SK-N-SH (cell line): ENCODE measurements around the gene REC114. TPM values are rescaled to one million over a fixed set of nuclear protein-coding genes. Genes with fewer than 3 reads are reported as not detected.

Experiments
- CTCF ChIA-PET: fragments of 300-600, 350-600 bp; formaldehyde crosslinking; extraction: SDS; loops from one replicate; lab custom pipeline; 2021; lab: Yijun Ruan, JAX
- POLR2A ChIA-PET: fragments of 350-600 bp; sonication (Branson Sonifier 250); formaldehyde crosslinking; extraction: SDS; loops from one replicate; lab custom pipeline; 2020; ENCODE audit warnings: antibody characterized with exemption, inconsistent platforms; lab: Yijun Ruan, JAX
- DNase-seq: peaks from one replicate; pipeline ENCODE4 v3.0.0; 2012
- H2AFZ ChIP-seq: fragments of 200-600 bp; sonication (generic); 2 replicates; pipeline ENCODE4 v1.8.1; 2016; ENCODE audit warnings: antibody characterized with exemption, mild to moderate bottlenecking, low read depth
- H3F3A ChIP-seq: fragments of 200-600 bp; sonication (generic); replicated peaks from 2 replicates; pipeline ENCODE3; 2016; ENCODE audit warnings: antibody characterized with exemption, mild to moderate bottlenecking; ENCODE audit not compliant: insufficient read depth
- H3K27ac ChIP-seq, 2 experiments: fragments of 200-500 bp in 1 of 2; fragments of 200-600 bp in 1 of 2; sonication (Bioruptor generic) in 1 of 2; sonication (generic), shearing (Covaris generic) in 1 of 2; 2 replicates each; pipeline versions ENCODE4 v1.5.1 to v1.6.1; 2014 to 2016; ENCODE audit warnings: low read depth in 2 of 2, inconsistent platforms in 1 of 2, low read length in 1 of 2, mild to moderate bottlenecking in 1 of 2, mixed read lengths in 1 of 2
- H3K27me3 ChIP-seq: fragments of 200-600 bp; sonication (generic), shearing (Covaris generic); 2 replicates; pipeline ENCODE4 v1.6.1; 2016; ENCODE audit warnings: mixed run types; ENCODE audit not compliant: insufficient read depth
- H3K36me3 ChIP-seq, 2 experiments: fragments of 200-500 bp in 1 of 2; fragments of 200-600 bp in 1 of 2; sonication (Bioruptor generic) in 1 of 2; sonication (generic) in 1 of 2; replicated peaks in 1 of 2; 2 replicates each; pipeline versions ENCODE3 to v1.5.1; 2014 to 2016; ENCODE audit warnings: low read length in 1 of 2, mild to moderate bottlenecking in 1 of 2; ENCODE audit not compliant: insufficient read depth in 2 of 2, control insufficient read depth in 1 of 2
- H3K4me1 ChIP-seq, 2 experiments: fragments of 200-500 bp in 1 of 2; fragments of 200-600 bp in 1 of 2; sonication (Bioruptor generic) in 1 of 2; sonication (generic), shearing (Covaris generic) in 1 of 2; 2 replicates each; pipeline versions ENCODE4 v1.5.1 to v1.6.1; 2014 to 2016; ENCODE audit warnings: low read depth in 1 of 2, low read length in 1 of 2, mixed run types in 1 of 2; ENCODE audit not compliant: insufficient read depth in 2 of 2, control insufficient read depth in 1 of 2
- H3K4me2 ChIP-seq: fragments of 200-600 bp; sonication (generic), shearing (Covaris generic); 2 replicates; pipeline ENCODE4 v1.6.1; 2017; ENCODE audit warnings: mixed run types
- H3K4me3 ChIP-seq, 2 experiments: fragments of 200-500 bp in 1 of 2; fragments of 200-600 bp in 1 of 2; sonication (Bioruptor generic) in 1 of 2; sonication (generic), shearing (Covaris generic) in 1 of 2; 2 replicates each; pipeline versions ENCODE4 v1.5.1 to v1.8.1; 2014 to 2016; ENCODE audit warnings: low read depth in 2 of 2, inconsistent platforms in 1 of 2, low read length in 1 of 2, mild to moderate bottlenecking in 1 of 2, mixed read lengths in 1 of 2, moderate library complexity in 1 of 2
- H3K79me2 ChIP-seq: fragments of 200-600 bp; sonication (generic); 2 replicates; pipeline ENCODE4 v1.8.1; 2017; ENCODE audit warnings: mild to moderate bottlenecking; ENCODE audit not compliant: insufficient read depth
- H3K9ac ChIP-seq: fragments of 200-600 bp; sonication (generic); 2 replicates; pipeline ENCODE4 v1.6.1; 2017; ENCODE audit warnings: mixed run types
- H3K9me2 ChIP-seq: fragments of 200-600 bp; sonication (generic); 2 replicates; pipeline ENCODE4 v1.6.1; 2017; ENCODE audit warnings: mixed run types
- H3K9me3 ChIP-seq: fragments of 200-600 bp; sonication (generic); 2 replicates; pipeline ENCODE4 v1.6.1; 2017; ENCODE audit warnings: mixed run types, mild to moderate bottlenecking, moderate library complexity
- H4K20me1 ChIP-seq: fragments of 200-600 bp; sonication (generic); 2 replicates; pipeline ENCODE4 v1.6.1; 2017; ENCODE audit warnings: mild to moderate bottlenecking, mixed run types; ENCODE audit not compliant: insufficient read depth
- CHD2 ChIP-seq: fragments of 150-350 bp; IDR thresholded peaks from 2 replicates; pipeline ENCODE4 v1.6.1; 2018; ENCODE audit warnings: low read length; ENCODE audit not compliant: partially characterized antibody
- ELF1 ChIP-seq: IDR thresholded peaks from 2 replicates; pipeline ENCODE4 v1.4.0; 2012
- EP300 ChIP-seq, 2 experiments: IDR thresholded peaks; 2 replicates each; pipeline versions ENCODE4 v1.4.0 to v1.6.1; 2012; ENCODE audit warnings: borderline replicate concordance in 1 of 2, low read depth in 1 of 2, low read length in 1 of 2
- EZH2phosphoT487 ChIP-seq: fragments of 200-600 bp; sonication (generic); IDR thresholded peaks from 2 replicates; pipeline ENCODE4 v1.6.1; 2017; ENCODE audit warnings: low read depth, mixed run types, mild to moderate bottlenecking, antibody characterized with exemption, moderate library complexity, borderline replicate concordance
- FOXJ3 ChIP-seq: sonication (generic); formaldehyde crosslinking; IDR thresholded peaks from 2 replicates; pipeline ENCODE4 v1.5.1; 2020; ENCODE audit warnings: mild to moderate bottlenecking, missing genetic modification reagents
- FOXM1 ChIP-seq: IDR thresholded peaks from 2 replicates; pipeline ENCODE4 v1.4.0; 2012; ENCODE audit warnings: low read depth, mild to moderate bottlenecking
- MXI1 ChIP-seq: IDR thresholded peaks from 2 replicates; pipeline ENCODE4 v1.6.1; 2012; ENCODE audit warnings: mild to moderate bottlenecking, low read depth, low read length, improper control_type of control experiment
- NFIC ChIP-seq: IDR thresholded peaks from 2 replicates; pipeline ENCODE4 v1.4.0; 2012; ENCODE audit warnings: borderline replicate concordance
- RCOR1 ChIP-seq: fragments of 150-350 bp; IDR thresholded peaks from 2 replicates; pipeline ENCODE4 v1.6.1; 2017; ENCODE audit warnings: antibody characterized with exemption, low read length
- RFX5 ChIP-seq: IDR thresholded peaks from 2 replicates; pipeline ENCODE4 v1.6.1; 2012; ENCODE audit warnings: mild to moderate bottlenecking, improper control_type of control experiment, low read length
- SIN3A ChIP-seq: IDR thresholded peaks from 2 replicates; pipeline ENCODE4 v1.6.1; 2012; ENCODE audit warnings: low read depth, mild to moderate bottlenecking, low read length, moderate library complexity, borderline replicate concordance
- TCF12 ChIP-seq: IDR thresholded peaks from 2 replicates; pipeline ENCODE4 v1.4.0; 2012
- TEAD4 ChIP-seq: IDR thresholded peaks from 2 replicates; pipeline ENCODE4 v1.4.0; 2012; ENCODE audit warnings: mild to moderate bottlenecking, borderline replicate concordance; ENCODE audit not compliant: insufficient read depth
- YY1 ChIP-seq: IDR thresholded peaks from 2 replicates; pipeline ENCODE4 v1.4.0; 2012; ENCODE audit warnings: low read depth, mild to moderate bottlenecking
- WGBS: methylation state at CpG from one replicate; pipeline ENCODE4 v1.1.6; 2017; ENCODE audit warnings: low lambda C conversion rate; 5-methylcytosine and 5-hydroxymethylcytosine counted together
- polyA plus RNA-seq, 3 experiments: library from polyadenylated mRNA; depleted of rRNA; stranded (reverse); fragments of >200 nt; gene quantifications; 2 replicates each; pipeline ENCODE4 v1.2.3, GENCODE V29; 2012
- TF ChIP-seq, protein P1 (sequence below): fragments of 150-350 bp; IDR thresholded peaks from 2 replicates; pipeline ENCODE4 v1.6.1; 2016; ENCODE audit warnings: mild to moderate bottlenecking, low read depth, low read length
- TF ChIP-seq, protein P2 (sequence below): IDR thresholded peaks from 2 replicates; pipeline ENCODE4 v1.4.0; 2012; ENCODE audit warnings: low read depth, borderline replicate concordance

The REC114 gene
- polyA plus RNA-seq, 1 of the 3 experiments (the other 2 are of a cell fraction) = not detected

DNA sequence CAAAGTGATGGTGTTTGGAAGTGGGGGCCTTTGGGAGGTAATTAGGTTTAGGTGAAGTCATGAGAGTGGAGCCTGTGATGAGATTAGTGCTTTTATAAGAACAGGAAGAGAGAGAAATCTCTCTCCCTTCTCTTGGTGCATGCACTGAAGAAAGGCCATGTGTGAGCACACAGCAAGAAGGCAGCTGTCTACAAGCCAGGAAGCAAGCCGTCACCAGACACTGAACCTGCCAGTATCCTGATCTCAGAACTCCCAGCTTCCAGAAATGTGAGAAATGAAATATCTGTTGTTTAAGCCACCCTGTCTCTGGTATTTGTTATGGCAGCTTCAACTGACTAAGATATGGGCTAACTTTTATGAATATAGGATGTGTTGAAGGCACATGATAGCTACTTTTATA, 72.6 kb downstream of the REC114 start (continued):
- TF ChIP-seq RCOR1 = no peak

DNA sequence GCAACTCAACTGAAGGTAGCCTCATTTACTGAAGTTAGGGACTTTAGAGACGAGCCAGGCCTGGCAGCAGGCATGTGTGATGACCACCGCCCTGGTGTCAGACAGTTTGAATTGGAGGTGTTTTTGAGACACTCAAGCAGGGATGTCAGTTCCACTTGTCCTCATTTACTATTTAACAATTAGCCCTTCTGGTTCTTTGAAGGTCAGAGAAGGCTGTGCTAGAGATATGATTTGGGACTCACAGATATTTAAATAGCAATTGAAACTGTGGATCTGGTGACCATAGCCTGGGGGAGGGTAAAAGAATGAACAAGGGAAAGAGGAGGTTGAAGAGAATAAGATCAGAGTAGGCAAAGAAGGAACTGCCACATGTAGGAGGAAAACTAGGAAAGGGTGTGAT, 74.6 kb downstream of the REC114 start:
- H3K79me2 ChIP-seq = no peaks in the 10 kb centered on the region
- H3K9ac ChIP-seq = no peak overlapping the region
- no peaks in the 10 kb centered on the region for H3K27me3 ChIP-seq
- WGBS = 59% methylated on average over 2 of the region's 2 CpGs
- no peaks in the 10 kb centered on the region for H3K36me3 ChIP-seq
- H3K27ac ChIP-seq = no peak overlapping the region
- ChIA-PET POLR2A (no interaction called here), CTCF (interaction anchor here (0.5 to 1.6 kb wide), 5 partner anchors 8 to 1979 kb away, joined by 3 to 7 read pairs (median 4); no protein-coding TSS in a partner anchor)
- no peaks in the 10 kb centered on the region for H4K20me1 ChIP-seq
- no peaks in the 10 kb centered on the region for H3K9me3 ChIP-seq
- no peak for DNase-seq
- H2AFZ ChIP-seq = no peak overlapping the region
- TF ChIP-seq, protein P1, sequence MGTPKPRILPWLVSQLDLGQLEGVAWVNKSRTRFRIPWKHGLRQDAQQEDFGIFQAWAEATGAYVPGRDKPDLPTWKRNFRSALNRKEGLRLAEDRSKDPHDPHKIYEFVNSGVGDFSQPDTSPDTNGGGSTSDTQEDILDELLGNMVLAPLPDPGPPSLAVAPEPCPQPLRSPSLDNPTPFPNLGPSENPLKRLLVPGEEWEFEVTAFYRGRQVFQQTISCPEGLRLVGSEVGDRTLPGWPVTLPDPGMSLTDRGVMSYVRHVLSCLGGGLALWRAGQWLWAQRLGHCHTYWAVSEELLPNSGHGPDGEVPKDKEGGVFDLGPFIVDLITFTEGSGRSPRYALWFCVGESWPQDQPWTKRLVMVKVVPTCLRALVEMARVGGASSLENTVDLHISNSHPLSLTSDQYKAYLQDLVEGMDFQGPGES = no peak
- TF ChIP-seq RFX5 = no peak
- no peak for TF ChIP-seq TEAD4
- no peak for TF ChIP-seq CHD2
- TF ChIP-seq YY1 = no peak
- TF ChIP-seq ELF1 = no peak
- no peak for TF ChIP-seq TCF12
- TF ChIP-seq MXI1 = no peak
- no peak for TF ChIP-seq EZH2phosphoT487
- no peak for TF ChIP-seq EP300 (IDR thresholded peaks at IDR 0.05; ENCODE audit: borderline replicate concordance in 1 of 2, low read depth in 1 of 2, low read length in 1 of 2)
- no peak for TF ChIP-seq FOXM1
- TF ChIP-seq, protein P2, sequence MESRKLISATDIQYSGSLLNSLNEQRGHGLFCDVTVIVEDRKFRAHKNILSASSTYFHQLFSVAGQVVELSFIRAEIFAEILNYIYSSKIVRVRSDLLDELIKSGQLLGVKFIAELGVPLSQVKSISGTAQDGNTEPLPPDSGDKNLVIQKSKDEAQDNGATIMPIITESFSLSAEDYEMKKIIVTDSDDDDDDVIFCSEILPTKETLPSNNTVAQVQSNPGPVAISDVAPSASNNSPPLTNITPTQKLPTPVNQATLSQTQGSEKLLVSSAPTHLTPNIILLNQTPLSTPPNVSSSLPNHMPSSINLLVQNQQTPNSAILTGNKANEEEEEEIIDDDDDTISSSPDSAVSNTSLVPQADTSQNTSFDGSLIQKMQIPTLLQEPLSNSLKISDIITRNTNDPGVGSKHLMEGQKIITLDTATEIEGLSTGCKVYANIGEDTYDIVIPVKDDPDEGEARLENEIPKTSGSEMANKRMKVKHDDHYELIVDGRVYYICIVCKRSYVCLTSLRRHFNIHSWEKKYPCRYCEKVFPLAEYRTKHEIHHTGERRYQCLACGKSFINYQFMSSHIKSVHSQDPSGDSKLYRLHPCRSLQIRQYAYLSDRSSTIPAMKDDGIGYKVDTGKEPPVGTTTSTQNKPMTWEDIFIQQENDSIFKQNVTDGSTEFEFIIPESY = no peak
- no peak for TF ChIP-seq NFIC
- no peak for TF ChIP-seq FOXJ3 (CRISPR knock-in tag)
- no peak for TF ChIP-seq SIN3A
- no peak overlapping the region for H3K4me2 ChIP-seq
- H3K4me1 ChIP-seq = peaks cover 0 to 5% of the 10 kb centered on the region in 2 experiments; a peak in 1 of 4 replicates
- no peak overlapping the region for H3K4me3 ChIP-seq
- H3K9me2 ChIP-seq = no peaks in the 10 kb centered on the region
- no peaks in the 10 kb centered on the region for H3F3A ChIP-seq
